NCI-H2107 treated with DMSO at 0.1 percent for 48 hours (cell line): Measurements from ENCODE around the gene GXYLT2.
A peak's percentile ranks its signal among the peaks of the same experiment; 100 is the strongest.

Experiments used
- DNase-seq: peaks from one replicate; lab custom pipeline; 2025; ENCODE audit not compliant: unreplicated experiment; lab: John Stamatoyannopoulos, UW

The GXYLT2 gene

GRCh38 chr3:72930754-72931153 is 42.9 kb downstream of the GXYLT2 start:
- DNase-seq, result no peak

GRCh38 chr3:72932416-72932815 is 44.6 kb downstream of the GXYLT2 start:
- no peak for DNase-seq

DNA sequence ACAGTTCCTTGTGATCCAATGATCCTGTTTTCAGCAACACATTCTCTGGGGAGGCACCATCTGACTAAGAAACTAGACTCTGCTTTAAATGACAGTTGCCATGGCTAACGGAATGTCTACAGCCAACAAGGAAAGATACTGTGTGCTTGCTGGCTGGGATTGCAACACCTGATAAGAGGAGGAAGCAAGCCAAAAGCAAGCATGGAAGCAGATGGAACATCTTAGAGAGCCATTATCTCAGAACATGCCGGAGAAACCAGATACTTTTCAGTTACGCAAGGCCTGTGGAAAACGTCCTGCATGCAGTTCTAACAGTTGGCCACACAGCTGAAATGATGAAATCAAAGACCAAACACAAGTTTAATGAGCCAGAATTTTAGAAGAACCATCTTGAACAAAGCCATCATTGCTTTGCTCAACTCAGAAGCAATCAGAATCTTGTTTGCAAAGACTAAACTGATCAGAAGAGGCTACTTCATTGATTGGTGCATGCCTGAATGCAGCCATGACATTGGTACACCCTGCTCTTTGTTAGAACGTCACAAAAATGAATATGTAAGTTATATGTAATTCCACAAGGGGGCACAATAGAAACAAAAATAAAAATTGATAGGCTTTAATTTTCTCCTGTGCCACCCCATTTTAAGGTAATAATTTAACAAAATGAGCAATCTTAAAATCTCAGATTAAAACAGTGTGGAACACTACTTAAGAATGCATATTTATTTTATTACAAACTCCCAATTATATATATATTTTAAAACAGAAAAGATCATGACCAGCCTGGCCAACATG is 50.8 kb downstream of the GXYLT2 start:
- peak; percentile 58 for DNase-seq

GRCh38 chr3:72941245-72941644 is 53.4 kb downstream of the GXYLT2 start:
- DNase-seq, result no peak

GRCh38 chr3:72942427-72942826 is 54.6 kb downstream of the GXYLT2 start:
- DNase-seq, result no peak

DNA sequence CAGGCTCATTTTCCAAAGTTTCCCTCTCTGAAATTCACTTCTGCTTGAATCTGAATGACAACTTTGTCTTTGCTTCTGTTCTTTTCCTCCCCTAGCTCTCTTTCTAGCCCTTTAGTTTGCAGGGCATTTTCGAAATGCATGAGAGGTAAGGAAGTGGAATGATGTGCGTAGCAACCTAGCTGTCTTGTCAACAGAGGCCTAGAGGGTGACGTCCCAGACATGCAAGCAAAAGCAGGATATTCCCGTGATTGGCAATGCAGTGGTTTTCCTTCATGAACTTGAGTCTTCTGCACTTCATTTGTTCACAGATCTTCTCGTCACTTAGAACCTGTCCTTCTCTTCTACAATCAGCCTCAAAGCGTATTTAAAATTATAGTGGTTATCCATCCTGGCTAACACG is 56.9 kb downstream of the GXYLT2 start:
- DNase-seq, result no peak

DNA sequence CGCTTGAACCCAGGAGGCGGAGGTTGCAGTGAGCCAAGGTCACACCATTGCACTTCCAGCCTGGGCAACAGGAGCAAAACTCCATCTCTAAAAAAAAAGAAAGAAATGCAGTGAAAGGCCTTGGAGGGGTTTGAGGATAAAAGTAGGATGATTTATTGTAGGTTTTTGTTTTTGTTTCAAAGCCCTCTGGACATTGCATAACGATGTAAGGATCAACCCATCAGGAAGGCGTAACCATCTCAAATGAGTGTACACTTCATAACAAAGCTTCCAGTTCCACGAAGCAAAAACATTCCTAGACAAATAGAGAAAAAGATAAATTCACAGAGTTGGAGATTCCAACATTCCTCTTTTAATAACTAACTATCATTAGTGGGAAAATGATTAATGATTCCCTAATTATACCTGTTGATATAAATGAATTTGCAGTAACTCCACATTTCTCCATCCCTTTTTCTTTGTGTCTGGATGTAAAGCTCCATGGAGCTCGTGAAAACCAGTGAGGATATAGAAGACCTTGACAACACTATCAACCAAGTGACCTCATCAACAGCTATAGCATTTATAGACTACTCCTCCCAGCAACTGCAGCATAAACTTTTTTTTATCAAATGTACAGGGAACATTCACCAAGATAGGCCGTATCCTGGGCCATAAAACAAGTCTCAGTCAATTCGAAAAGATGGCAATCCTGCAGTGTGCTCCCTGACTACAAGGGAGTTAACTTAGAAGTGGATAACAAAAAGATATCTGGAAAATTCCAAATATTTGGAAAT is 60.1 kb downstream of the GXYLT2 start:
- no peak for DNase-seq

DNA sequence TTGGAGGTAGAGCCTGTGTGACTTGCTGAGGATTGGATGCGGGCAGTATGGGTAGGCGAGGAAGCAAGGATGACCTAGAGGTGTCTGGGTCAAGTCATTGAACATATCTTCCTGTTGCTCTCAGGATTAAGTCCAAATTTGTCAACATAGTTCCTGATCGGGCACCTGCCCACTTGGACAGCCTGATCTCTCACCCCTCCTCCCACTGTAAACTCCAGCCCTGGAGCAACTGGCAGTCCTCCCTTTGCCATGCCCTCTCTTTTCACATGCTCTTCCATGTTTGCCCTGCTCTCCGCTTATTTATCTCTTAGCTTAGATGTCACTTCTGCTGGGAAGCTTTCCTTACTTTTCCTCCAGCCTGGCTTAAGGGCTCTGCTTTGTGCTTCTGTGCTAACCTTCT is 61.2 kb downstream of the GXYLT2 start:
- DNase-seq, result no peak

GRCh38 chr3:72950372-72950771 is 62.5 kb downstream of the GXYLT2 start:
- no peak for DNase-seq

DNA sequence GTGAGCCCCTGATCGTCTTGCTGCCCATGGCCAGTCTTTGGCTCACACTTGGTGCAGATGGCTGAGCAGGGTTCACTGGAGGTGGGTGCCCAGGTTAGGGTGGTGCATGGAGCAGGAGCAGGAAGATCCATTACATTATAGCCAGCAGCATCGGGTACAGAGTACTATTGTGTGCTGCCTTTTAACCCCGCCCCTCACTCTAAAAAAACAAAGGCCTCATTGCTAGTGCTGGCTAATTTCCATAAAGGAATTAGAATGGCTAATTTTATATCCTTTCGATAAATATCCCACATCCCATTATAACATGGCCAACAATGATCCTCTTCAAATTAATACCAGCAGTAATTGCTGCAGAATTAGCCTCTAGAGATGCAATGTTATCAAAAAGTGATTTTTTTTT is 63.0 kb downstream of the GXYLT2 start:
- DNase-seq, result no peak

GRCh38 chr3:72951259-72951722 is 63.4 kb downstream of the GXYLT2 start:
- DNase-seq, result peak; percentile 36

GRCh38 chr3:72953325-72953956 is 65.6 kb downstream of the GXYLT2 start:
- DNase-seq, result no peak

DNA sequence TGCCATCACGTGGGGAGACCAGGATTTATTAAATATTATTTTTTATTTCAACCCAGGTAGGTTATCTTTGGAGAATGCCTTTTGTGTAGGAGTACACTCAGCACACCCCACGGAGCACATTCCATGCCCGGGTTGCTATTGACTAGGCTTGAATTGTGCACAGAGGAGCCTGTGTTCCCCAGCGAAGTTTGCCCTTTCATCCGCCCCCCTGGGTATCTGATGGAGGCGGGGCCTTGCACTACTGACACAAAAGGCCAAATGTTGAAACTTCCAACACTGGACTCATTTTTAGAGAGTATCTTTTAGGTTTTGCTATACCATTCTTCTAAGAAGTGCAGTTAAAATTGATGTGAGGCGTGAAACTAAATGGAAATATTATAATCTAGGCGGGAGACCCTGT is 69.5 kb downstream of the GXYLT2 start:
- DNase-seq, result no peak

DNA sequence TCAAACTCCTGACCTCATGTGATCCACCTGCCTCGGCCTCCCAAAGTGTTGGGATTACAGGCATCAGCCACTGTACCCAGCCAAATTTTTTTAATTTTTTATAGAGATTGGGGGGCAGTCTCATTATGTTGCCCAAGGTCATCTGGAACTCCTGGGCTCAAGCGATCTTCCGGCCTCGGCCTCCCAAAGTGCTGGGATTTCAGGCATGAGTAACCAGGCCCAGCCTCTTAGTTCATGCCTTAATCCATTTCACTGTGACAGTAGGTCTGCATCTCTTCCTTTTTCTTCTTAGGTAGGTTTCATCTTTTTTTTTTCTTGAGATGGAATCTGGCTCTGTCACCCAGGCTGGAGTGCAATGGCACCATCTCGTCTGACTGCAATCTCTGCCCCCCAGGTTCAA is 71.5 kb downstream of the GXYLT2 start:
- DNase-seq, result no peak

- peak; percentile 8 for DNase-seq
Observed at GRCh38 chr3:72960812-72961518, 73.1 kb downstream of the GXYLT2 start.

GRCh38 chr3:72961752-72962151 is 73.9 kb downstream of the GXYLT2 start:
- no peak for DNase-seq

DNA sequence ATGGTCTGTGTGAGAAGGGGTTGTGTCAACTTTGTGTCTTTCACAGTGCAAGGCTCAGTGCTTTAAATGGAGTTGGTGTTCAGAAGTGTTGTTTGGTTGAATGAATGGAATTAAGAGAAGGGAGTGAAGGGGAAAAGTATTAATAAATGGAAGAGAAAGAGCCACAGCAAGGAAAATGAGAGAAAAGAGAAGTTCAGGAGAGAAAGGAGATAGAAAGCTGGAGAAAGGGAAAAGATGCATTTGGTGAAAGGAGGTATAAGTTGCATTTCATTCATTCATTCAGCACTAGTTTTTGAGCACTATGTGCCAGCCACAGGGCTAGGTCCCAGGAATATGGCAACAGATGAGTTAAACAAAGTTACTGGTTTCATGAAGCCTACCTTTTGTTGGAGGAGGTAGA is 74.5 kb downstream of the GXYLT2 start:
- no peak for DNase-seq

DNA sequence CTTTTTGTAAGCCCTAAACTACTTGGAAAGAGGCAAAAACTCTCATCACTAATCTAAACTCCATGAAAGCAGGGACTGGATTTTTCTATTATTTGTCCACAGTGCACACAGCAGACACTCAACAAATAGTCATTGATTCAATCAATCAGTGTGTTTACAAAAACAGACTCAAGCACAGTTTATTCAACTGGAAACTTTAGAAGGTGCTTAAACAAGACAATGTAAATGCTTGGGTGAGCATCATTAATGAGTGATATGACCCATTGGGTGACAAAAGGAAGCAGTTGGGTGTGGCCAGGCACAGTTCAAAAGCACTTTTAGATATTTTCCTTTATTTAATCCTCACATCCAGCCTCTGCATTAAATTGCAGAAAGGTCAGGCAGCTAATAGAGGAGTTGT is 76.8 kb downstream of the GXYLT2 start:
- no peak for DNase-seq

DNA sequence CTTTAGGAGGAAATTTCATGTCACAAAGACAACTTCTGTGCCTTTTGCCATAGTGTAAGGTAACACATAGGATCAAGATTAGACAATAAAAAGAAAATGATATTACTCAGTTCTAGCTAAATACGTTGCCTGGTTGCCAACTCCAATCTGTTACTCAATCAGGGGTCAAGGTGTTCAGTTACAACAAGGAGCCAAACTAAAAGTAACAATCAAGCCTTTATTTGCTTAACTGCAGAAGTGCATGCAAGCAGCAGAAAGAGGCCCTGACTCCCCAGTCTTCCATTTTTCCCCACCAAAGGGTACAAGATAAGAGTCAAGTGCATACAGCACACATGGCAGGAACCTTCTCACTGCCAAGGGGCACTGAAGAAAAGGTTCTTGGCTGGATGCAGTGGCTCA is 80.4 kb downstream of the GXYLT2 start:
- DNase-seq, result no peak

DNA sequence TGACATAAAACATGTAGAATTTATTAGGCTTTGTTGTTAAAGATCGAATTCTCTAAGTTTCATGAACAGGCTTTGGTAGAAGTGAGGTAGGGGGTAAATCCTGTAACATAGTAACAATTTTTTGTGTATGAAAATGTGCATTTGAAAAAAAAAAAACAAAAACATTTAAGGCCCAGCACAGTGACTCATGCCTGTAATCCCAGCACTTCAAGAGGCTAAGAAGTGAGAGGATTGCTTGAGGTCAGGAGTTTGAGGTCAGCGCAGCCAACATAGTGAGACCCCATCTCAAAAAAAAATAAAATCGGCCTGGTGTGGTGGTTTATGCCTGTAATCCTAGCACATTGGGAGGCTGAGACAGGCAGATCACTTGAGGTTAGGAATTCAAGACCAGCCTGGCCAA is 81.9 kb downstream of the GXYLT2 start:
- DNase-seq, result no peak

GRCh38 chr3:72970942-72971341 is 83.1 kb downstream of the GXYLT2 start:
- DNase-seq, result no peak
